Neural crest cell (in vitro differentiated cells): ENCODE data around the gene LYSMD2. TPM values are rescaled to one million over a fixed set of nuclear protein-coding genes. Genes with fewer than 3 reads are reported as not detected.

Source experiments
- DNase-seq: peaks from one replicate; pipeline ENCODE4 v3.0.0; 2021; ENCODE audit warnings: low read depth, mixed read lengths, low spot score
- H3K27ac Mint-ChIP-seq: one replicate; pipeline ENCODE4 v1.8.0; 2021; ENCODE audit warnings: mild to moderate bottlenecking, mixed read lengths; ENCODE audit not compliant: unreplicated experiment
- H3K27me3 Mint-ChIP-seq: 2 replicates; pipeline ENCODE4 v1.8.0; 2021; ENCODE audit warnings: low read depth, mild to moderate bottlenecking, mixed read lengths
- H3K36me3 Mint-ChIP-seq: 2 replicates; pipeline ENCODE4 v1.8.0; 2021; ENCODE audit warnings: low read depth, mild to moderate bottlenecking, mixed read lengths
- H3K4me1 Mint-ChIP-seq: 2 replicates; pipeline ENCODE4 v1.8.0; 2021; ENCODE audit warnings: mixed read lengths
- H3K4me3 Mint-ChIP-seq: one replicate; pipeline ENCODE4 v1.8.0; 2021; ENCODE audit warnings: mild to moderate bottlenecking, mixed read lengths
- H3K9me3 Mint-ChIP-seq: 2 replicates; pipeline ENCODE4 v1.8.0; 2021; ENCODE audit warnings: mixed read lengths
- total RNA-seq: library from RNA; stranded (reverse); gene quantifications from 2 replicates; pipeline ENCODE4 v1.2.1, GENCODE V29; 2021
- TF ChIP-seq, protein P1 (sequence below): fragments of 200-600 bp; sonication (generic); conservative IDR thresholded peaks from 2 replicates; pipeline ENCODE4 v1.5.0; 2021; ENCODE audit warnings: antibody characterized with exemption, mild to moderate bottlenecking

Gene LYSMD2
- total RNA-seq, 1 donor from 2014 or later, result 2.4 TPM

DNA sequence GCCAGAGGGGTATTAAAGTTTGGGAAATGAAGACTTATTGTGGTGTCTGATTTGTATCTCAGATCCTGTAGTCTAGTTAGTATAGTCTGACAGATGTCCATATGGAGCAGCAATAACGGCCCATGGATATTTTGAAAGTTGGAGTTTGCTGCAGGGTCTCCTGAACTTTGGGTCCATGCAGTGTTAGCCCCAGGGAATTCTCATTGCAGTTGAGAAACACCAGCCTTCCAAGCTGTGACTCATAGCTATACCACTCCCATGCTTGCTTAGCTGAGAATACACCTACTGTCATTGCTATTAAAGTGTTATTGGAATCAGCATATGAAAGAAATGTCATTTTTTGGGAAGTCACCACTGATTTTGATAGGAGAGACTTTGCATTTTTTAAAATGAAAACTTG lies 43.2 kb upstream of the LYSMD2 start:
- peaks cover 5% of the 10 kb centered on the region for H3K9me3 Mint-ChIP-seq
- TF ChIP-seq, protein P1, sequence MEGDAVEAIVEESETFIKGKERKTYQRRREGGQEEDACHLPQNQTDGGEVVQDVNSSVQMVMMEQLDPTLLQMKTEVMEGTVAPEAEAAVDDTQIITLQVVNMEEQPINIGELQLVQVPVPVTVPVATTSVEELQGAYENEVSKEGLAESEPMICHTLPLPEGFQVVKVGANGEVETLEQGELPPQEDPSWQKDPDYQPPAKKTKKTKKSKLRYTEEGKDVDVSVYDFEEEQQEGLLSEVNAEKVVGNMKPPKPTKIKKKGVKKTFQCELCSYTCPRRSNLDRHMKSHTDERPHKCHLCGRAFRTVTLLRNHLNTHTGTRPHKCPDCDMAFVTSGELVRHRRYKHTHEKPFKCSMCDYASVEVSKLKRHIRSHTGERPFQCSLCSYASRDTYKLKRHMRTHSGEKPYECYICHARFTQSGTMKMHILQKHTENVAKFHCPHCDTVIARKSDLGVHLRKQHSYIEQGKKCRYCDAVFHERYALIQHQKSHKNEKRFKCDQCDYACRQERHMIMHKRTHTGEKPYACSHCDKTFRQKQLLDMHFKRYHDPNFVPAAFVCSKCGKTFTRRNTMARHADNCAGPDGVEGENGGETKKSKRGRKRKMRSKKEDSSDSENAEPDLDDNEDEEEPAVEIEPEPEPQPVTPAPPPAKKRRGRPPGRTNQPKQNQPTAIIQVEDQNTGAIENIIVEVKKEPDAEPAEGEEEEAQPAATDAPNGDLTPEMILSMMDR, result no peak
- H3K27ac Mint-ChIP-seq, result no peak overlapping the region
- no peak overlapping the region for H3K4me3 Mint-ChIP-seq
- DNase-seq, result no peak
- no peaks in the 10 kb centered on the region for H3K27me3 Mint-ChIP-seq
- H3K36me3 Mint-ChIP-seq, result peaks cover 30% of the 10 kb centered on the region
- H3K4me1 Mint-ChIP-seq, result peaks cover 8% of the 10 kb centered on the region

DNA sequence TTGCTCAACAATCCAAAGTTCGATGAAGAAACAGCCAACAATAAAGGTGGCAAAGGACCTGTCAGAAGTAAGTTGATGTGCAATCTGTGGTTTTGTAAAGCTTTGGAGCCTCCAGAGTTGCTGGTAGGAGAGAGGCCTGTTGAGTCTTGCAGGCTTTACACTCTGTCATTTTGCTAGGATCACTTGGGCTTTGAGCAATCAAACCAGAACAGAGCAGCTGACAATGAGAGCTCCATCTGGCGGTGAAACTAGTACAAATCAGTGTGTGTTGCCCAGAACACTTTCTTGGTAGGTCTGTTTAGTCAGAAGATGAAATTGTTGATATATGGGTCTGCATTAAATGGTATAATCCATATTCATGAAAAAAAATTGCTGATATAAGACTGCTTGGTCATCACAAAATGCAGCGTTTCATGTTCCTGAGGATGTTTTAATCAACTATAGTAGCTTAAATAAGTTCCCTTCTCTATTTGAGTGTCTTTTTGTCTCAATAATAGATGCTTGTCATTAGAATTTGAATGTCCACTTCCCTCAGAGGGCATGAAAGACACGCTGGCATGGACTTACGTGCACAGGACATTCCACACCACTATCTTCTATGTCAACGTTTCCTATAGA lies 39.6 kb upstream of the LYSMD2 start:
- TF ChIP-seq, protein P1, result peak; percentile 85
- Mint-ChIP-seq H3K4me1 (peaks cover 17% of the 10 kb centered on the region), H3K27ac (no peak overlapping the region), H3K36me3 (peaks cover 17% of the 10 kb centered on the region), H3K4me3 (no peak overlapping the region), H3K27me3 (no peaks in the 10 kb centered on the region), H3K9me3 (peaks cover 3% of the 10 kb centered on the region)
- DNase-seq, result peak; percentile 69

DNA sequence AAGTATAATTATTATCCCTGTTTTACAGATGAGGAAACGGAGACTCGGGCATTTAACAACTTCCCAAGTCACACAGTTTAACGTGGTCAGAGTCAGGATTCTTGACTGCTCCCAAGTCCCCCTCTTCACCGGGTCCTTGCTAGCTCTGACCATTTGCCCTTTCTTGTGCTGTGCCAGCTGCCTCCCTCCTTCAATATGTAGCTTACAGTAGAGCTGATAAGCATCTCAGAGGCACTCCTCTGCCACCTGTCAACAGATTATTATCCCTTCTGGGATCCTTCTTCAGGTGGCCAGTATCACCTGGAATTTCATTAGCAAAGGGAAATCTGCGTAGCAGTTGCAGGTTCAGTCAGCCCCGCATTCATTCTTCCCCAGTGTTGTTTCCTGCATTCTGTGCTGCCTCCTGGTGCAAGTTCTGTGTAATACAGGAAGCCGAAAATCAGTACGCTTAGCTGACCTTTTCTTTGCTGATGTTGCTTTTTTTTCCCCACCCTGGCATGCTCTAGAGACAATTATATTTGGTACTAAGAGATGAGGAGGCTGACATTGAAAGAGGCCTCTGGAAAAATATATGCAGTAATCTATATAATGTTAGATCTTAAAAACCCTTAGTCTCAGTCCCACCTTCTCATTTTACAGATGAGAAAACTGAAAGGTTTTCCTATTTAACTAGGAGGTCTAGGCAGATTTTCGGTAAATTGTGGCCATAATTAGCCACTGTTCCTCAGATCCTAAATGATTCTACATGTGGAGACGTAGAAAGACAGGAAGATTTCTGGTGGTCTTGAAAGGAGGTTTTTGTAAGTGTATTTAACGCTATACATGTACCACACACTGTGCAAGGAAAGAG lies 38.7 kb upstream of the LYSMD2 start:
- Mint-ChIP-seq H3K4me3 (no peak overlapping the region), H3K27ac (no peak overlapping the region), H3K4me1 (peaks cover 24% of the 10 kb centered on the region), H3K9me3 (peaks cover 3% of the 10 kb centered on the region), H3K27me3 (no peaks in the 10 kb centered on the region), H3K36me3 (peaks cover 9% of the 10 kb centered on the region)
- TF ChIP-seq, protein P1, result peak; percentile 80
- DNase-seq, result peak; percentile 52

DNA sequence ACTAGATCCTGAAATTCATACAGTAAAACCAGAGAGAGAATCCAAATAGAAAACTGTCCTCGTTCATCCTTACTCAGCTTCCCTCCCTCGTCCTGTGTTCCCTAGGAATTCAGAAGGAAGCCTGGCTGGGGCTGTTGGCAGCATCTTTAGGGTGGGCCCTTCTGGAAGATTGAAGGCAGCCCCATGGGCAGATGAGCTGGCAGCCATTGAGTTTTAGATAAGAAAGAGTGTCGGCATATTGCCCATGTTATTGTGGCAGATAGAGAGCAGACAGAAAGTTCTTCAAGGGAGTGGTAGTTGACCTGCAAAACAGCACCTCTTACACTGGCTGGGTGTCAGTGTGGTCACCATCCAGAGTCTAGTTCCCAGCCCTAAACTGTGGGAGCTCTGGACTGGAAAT lies 37.5 kb upstream of the LYSMD2 start:
- Mint-ChIP-seq H3K4me3 (no peak overlapping the region), H3K27ac (no peak overlapping the region), H3K4me1 (peaks cover 28% of the 10 kb centered on the region), H3K9me3 (peaks cover 3% of the 10 kb centered on the region), H3K36me3 (peaks cover 9% of the 10 kb centered on the region), H3K27me3 (no peaks in the 10 kb centered on the region)
- no peak for DNase-seq
- TF ChIP-seq, protein P1, result no peak

DNA sequence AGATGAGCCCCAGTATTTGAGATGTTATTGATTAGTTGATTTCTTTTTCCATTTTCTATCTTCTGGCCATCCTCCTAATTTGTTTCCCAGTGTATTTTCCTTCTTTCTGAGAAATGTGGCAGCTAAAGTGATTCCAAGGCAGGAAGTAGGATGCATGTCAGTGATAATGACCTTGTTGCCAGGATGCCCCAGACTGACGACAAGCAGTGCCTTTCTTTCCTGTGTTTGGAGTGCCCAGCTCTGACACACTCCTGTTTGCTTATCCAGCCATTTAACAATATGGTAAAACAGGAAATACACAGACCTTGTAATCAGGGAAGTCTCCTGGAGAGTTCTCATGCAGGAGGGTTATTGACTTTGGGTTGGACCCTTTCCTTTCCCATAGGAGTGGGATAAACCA lies 34.3 kb upstream of the LYSMD2 start:
- Mint-ChIP-seq H3K27me3 (no peaks in the 10 kb centered on the region), H3K36me3 (peaks cover 13% of the 10 kb centered on the region), H3K4me3 (no peak overlapping the region), H3K9me3 (no peaks in the 10 kb centered on the region), H3K4me1 (peaks cover 24% of the 10 kb centered on the region), H3K27ac (peak overlapping the region; percentile 28)
- DNase-seq, result no peak
- TF ChIP-seq, protein P1, result no peak
